Fibroblast of mammary gland (primary cell): ENCODE data around the gene ZNF576.

Source experiments
- DNase-seq: peaks from one replicate; pipeline ENCODE4 v3.0.0-alpha.2; 2010; ENCODE audit warnings: low read depth
- H3K4me3 ChIP-seq: 2 replicates; pipeline ENCODE4 v1.5.1; 2011; ENCODE audit warnings: low read depth, mild to moderate bottlenecking, low read length, moderate library complexity; ENCODE audit not compliant: control insufficient read depth
- TF ChIP-seq, protein P1 (sequence below): conservative IDR thresholded peaks from 2 replicates; pipeline ENCODE4 v1.5.1; 2011; ENCODE audit warnings: low read depth, low read length, inconsistent platforms; ENCODE audit not compliant: control insufficient read depth, insufficient read depth

The ZNF576 gene

DNA sequence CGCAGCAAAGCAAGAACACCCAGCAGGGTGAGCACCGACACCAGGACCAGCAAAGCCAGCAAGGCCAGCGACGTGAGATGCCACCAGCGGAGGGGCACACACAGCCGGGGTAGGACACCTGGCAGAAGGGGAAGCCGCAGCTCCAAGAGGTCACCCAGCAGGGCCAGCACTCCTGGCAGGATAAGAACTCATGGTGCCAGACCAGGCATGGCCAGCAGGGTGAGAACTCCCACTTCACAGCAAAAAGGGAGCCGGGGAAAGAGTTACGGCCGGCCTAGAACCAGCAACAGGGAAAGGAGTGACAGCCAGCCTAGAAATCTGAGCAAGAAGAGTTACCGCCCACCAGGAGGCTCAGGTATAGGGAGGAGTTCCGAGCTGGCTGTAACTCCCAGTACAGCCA, 16.0 kb downstream of the ZNF576 start:
- TF ChIP-seq, protein P1, sequence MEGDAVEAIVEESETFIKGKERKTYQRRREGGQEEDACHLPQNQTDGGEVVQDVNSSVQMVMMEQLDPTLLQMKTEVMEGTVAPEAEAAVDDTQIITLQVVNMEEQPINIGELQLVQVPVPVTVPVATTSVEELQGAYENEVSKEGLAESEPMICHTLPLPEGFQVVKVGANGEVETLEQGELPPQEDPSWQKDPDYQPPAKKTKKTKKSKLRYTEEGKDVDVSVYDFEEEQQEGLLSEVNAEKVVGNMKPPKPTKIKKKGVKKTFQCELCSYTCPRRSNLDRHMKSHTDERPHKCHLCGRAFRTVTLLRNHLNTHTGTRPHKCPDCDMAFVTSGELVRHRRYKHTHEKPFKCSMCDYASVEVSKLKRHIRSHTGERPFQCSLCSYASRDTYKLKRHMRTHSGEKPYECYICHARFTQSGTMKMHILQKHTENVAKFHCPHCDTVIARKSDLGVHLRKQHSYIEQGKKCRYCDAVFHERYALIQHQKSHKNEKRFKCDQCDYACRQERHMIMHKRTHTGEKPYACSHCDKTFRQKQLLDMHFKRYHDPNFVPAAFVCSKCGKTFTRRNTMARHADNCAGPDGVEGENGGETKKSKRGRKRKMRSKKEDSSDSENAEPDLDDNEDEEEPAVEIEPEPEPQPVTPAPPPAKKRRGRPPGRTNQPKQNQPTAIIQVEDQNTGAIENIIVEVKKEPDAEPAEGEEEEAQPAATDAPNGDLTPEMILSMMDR = no peak
- no peak for DNase-seq
- no peak overlapping the region for H3K4me3 ChIP-seq

DNA sequence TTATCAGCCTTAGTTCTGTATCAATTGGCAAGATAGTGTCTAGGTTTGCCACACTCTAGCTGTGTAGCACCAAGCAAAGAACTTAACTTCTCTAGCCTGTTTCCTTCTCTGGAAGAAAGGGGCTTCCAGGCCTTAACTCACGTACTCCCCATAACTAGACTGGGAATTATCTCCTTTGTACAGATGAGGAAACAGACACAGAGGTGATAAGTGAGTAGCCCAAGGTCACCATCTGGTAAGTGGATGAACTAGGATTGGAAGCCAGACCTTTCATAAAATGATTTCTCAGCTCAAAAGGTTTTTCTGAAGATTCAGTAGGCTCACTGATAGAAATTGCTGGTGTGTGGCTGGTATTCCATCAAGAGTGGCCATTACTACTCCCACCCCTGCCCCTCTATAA, 19.9 kb downstream of the ZNF576 start:
- no peak for DNase-seq
- TF ChIP-seq, protein P1 = no peak
- H3K4me3 ChIP-seq = no peak overlapping the region

DNA sequence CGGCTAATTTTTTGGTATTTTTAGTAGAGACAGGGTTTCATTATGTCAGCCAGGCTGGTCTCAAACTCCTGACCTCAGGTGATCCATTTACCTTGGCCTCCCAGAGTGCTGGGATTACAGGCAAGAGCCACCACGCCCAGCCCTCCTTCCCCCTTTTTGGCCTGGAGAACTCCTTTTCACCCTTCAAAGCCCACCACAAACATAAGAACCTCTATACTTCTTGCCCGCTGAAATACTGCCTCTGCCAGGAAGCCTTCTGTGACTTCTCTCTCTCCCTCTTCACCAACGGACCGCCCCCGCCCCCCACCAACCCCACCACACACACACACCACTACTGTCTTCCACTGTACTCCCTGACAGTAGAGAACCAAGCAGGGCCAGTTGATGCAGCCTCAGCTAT, 20.6 kb downstream of the ZNF576 start:
- TF ChIP-seq, protein P1 = no peak
- no peak for DNase-seq
- H3K4me3 ChIP-seq = no peak overlapping the region

DNA sequence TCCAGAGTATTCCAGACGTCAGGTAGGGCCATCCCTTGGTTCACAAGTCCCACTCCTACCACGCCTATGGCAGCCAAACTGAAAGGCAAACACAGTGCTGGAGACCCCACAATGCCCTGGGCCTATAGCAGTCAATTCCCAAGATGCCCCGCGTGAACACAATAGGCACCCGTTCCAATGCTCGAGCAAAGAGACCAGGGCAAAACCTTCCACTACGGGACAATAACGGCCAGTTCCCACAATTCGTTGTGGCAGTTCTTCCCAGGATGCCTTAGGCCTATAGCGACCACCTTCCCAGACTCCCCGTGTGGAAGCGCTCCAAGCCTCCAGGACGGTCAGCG, 22.5 kb downstream of the ZNF576 start:
- peak overlapping the region; percentile 87 for H3K4me3 ChIP-seq
- TF ChIP-seq, protein P1 = no peak
- DNase-seq = peak; percentile 34

DNA sequence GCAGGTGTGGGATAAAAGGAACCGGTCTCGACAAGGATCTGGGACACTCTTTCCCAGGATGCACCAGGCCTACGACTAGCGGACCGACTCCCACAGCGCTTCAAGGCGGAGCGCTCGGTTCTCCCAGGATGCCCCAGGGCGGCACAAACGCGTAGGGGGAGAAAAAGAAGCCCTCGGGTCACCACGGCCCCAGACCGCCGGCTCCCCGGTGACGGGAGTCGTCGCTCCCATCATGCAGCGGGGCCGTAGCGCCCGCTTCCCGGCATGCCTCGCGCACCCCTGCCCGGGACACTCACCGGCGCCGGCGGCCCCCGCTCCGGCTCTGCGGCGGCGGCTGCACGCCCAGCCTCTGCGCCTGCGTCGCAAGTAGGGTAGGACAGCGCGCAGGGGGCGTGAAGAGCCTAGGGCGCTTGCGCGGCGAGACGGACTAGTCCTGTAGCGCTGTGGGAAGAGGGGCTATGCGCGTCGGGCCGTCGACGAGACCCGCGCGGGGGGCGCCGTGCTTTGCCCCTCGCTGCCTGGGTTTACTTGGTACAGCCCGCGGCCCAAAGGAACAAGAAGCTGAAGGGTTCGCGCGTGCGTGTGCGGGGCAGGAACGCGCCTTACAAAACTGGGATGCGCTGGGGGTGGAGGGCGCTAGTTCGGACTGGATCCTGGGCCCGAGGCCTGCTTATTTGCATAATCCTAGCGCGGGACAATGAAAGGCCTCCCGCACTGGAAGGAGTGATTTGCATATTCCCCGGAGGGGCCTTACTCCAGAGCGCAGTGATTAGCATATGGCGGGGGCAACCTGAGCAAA, 23.1 kb downstream of the ZNF576 start, which contains the start of gene ZNF428:
ZNF428 (minus strand) TSS at position 368 of the 799 bp plus-strand sequence. CDS start 5,325 bp downstream, outside the sequence.
- TF ChIP-seq, protein P1 = no peak
- peak within 1 kb of the TSS; percentile 87 for H3K4me3 ChIP-seq
- peak; percentile 80 for DNase-seq

DNA sequence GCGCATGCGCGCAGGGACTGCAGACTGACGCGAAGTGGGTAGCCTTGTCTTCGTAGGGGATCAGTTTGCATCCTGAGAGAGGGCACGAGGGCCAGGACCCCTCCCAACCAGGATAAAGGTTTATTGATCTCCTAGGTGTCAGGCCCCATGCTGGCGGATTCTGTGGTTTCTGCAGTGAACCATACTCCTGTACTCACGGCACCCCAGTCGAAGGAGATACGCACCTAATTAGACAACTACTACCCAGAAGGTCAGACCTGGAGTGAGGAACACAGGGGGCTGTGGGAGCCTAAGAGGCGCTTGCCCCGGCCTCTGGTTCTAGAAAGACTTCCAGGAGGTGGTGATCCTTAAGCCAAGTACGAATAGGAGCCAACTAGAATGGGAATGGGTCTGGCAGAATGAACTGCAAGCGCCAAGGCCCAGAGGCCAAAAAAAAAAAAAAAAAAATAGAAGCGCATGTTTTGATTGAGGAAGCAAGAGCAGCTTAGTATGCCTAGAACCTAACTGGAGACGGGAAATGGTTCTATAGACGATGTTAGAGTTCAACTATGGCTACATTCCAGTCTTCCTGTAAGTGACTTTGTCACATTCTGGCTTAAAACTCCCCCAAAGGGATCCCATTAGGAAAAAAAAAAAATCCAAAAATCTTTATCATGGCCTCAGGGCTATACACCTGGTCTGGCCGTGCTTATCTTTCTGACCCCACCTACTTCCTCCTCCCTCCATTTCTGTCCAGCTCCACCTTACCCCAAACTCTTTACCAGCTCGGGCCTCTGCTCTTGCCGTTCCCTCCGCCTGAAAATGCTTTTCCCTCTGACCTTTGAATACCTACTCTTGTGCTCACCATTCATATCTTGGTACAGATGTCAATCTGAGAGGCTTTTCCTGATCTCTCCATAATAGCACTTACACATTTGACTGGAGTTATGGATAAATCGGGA, 23.9 kb downstream of the ZNF576 start:
- peak overlapping the region; percentile 87 for H3K4me3 ChIP-seq
- no peak for DNase-seq
- TF ChIP-seq, protein P1 = no peak
